ENCODE data around the gene ADCY6. TPM values are rescaled to one million over a fixed set of nuclear protein-coding genes. Genes with fewer than 3 reads are reported as not detected.

Gene ADCY6
- under 1 TPM; 0.13 to 0.25 TPM for total RNA-seq

DNA sequence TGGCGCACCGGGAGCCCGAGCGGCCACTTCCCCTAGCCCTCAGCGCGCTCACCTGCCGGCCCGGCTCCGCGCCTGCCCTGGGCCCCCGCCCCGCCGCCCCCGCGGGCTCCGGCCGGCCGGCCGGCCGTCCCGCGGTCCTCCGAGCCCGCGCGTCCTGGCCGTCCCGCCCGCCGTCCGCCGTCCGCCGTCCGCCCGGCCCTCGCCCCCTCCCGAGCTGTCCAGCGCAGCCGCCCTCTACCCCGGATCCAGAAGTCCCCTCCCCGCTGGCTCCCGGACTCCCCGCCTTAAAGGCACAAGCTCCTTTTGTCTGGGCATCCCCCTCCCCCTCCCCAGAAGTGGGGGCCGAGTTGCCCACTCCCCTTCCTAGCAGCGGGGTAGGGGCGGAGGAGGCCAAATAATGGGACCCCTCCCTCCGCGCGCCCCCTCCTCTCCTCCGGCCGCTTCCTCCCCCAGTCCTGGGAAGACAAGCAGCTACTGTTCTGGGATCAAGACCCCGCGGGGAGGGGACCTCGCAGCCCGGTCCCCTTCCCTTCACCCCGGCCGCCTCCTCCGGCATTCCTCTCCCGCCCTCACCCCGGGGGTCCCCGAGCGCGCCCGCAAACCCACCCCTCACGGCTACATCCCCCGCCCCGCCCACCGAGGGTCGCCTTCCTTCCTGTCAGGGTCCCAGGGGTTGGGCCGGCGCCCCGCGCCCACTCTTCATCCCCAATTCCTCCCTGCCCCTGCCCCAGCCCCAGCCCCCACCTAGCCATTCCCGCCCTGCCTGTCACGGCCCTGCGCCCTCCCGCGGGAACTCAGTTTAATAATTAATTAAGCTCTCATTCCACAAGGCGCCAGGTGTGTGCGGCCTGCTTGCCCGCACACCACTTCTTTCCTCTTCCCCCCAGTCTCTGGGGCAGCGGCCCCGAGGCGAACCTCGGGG is at the start of gene ADCY6:
ADCY6 (minus strand) TSS at position 236 of the 922 bp plus-strand sequence. CDS start 5,655 bp downstream, outside the sequence.
- CTCF ChIA-PET, result interaction anchor here (1.2 to 1.7 kb wide), 4 partner anchors 10 to 36 kb away, joined by 3 to 9 read pairs (median 4); no protein-coding TSS in a partner anchor
- POLR2A ChIA-PET, result interaction anchor here (0.6 kb wide), 1 partner anchor 27 kb away, joined by 14 read pairs; no protein-coding TSS in a partner anchor

- CTCF ChIA-PET, result no interaction called here
- POLR2A ChIA-PET, result no interaction called here
These were observed 49.2 kb upstream of the ADCY6 start for GRCh38 chr12:48838048-48838447.

DNA sequence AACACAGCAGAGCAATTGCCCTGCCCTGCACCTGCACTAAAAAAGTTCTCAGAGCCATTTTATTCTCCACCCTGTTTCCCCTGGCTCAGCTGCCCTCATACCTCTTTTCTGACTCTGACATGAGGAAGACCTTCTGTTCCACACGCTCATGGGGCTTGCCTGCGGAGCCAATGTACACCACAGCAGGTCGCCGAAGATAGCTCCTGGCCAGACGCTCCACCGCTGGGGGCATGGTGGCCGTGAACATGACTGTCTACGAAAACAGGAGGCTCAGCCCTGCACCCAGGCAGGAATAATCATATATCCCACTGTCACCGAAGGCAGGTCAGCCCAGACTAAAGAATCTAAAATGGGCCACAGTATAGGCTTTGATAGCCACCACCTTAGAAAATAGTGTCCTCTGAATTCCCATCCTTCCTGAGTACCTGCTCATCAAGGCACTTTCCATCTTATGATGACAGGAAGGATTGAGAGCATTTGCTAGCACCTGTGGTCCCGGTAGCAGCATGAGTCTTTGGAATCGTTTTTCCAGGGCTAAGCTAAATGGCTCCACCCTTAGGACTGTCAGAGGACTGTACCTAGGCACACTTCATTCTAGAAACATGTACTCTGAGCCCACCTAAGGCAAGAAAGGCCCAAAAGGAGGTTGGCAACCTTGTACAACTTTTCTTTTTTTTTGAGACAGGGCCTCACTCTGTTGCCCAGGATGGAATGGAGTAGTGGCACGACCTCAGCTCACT is 43.6 kb upstream of the ADCY6 start:
- ChIA-PET CTCF (no interaction called here), POLR2A (no interaction called here)

GRCh38 chr12:48831257-48831656 is 42.4 kb upstream of the ADCY6 start:
- POLR2A ChIA-PET, result interaction anchor here (0.6 kb wide), 1 partner anchor 94 kb away, joined by 6 read pairs; no protein-coding TSS in a partner anchor
- CTCF ChIA-PET, result interaction anchor here (0.6 kb wide), 1 partner anchor 96 kb away, joined by 5 read pairs; no protein-coding TSS in a partner anchor

DNA sequence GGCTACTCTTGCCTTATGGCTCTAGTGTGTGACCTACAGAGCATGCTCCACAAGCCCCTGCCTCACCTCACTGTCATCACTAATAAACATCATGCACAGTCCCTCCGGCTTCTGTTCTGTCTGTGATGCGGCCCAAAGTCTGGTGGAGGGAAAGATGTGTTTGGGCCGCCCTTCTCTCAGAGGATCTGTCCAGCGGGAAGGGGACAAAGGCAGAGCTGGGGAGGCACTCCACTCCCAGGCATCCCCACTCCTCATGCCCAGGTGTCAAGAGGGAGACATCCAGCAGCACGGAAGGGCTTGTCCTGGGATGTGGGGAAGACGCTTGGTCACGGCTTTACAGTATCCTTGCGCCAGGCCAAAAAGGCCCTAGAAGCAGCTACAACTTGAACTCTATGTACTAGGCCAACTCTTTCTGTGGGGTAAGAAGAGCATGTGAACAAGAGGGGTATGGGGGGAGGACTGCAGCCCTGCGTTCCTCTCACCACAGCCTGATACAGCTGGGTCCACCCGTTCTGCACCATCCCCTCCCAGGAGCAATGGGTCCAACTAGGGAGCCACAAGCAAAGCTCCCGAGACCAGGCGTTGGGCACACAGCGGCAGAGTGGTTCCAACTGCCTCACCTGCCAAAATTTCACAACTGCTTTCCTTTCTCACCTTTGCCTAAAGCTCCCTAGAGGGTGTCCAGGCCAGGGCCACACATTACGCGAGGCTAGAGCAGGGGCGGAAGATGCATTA is 40.1 kb upstream of the ADCY6 start:
- ChIA-PET CTCF (interaction anchor here (1.2 kb wide), 1 partner anchor 13 kb away, joined by 3 read pairs; no protein-coding TSS in a partner anchor), POLR2A (no interaction called here)

- ChIA-PET POLR2A (no interaction called here), CTCF (interaction anchor here (1.2 kb wide), 1 partner anchor 12 kb away, joined by 3 read pairs; no protein-coding TSS in a partner anchor)
These were observed 39.4 kb upstream of the ADCY6 start for GRCh38 chr12:48828293-48828692.

DNA sequence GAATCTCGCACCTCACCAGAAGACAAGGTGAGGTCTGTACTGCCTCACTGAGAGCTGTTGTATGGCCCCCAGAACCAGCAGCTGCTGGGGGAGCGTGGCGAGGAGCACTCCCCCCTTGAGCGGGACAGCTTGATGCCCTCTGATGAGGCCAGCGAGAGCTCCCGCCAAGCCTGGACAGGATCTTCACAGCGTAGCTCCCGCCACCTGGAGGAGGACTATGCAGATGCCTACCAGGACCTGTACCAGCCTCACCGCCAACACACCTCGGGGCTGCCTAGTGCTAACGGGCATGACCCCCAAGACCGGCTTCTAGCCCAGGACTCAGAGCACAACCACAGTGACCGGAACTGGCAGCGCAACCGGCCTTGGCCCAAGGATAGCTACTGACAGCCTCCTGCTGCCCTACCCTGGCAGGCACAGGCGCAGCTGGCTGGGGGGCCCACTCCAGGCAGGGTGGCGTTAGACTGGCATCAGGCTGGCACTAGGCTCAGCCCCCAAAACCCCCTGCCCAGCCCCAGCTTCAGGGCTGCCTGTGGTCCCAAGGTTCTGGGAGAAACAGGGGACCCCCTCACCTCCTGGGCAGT is 38.7 kb upstream of the ADCY6 start:
- ChIA-PET POLR2A (interaction anchor here (0.6 kb wide), 1 partner anchor 212 kb away, joined by 3 read pairs; no protein-coding TSS in a partner anchor), CTCF (interaction anchor here (2.1 kb wide), 1 partner anchor 13 kb away, joined by 13 read pairs; no protein-coding TSS in a partner anchor)

DNA sequence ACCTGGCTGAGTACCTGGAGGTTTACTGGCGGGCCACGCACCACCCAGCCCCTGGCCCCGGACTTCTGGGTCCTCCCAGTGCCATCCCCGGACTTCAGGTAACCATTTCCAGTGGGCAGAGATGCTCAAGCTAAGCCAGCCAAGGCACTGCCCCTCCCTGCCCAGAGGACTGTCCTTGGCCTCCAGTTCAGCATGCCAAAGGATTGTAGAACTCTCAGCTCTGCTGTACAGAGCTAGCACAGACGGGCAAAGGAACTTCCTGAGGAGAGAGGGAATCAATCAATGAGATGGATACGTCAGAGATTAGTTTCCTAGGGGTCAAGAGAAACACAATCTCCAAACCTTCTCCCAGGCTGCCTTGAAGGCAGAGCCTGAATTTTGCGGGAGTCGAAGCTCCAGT is 38.1 kb upstream of the ADCY6 start:
- ChIA-PET POLR2A (interaction anchor here (0.6 kb wide), 1 partner anchor 25 kb away, joined by 4 read pairs; the partner anchor contains the start of gene DDX23), CTCF (interaction anchor here (2.1 kb wide), 1 partner anchor 12 kb away, joined by 13 read pairs; no protein-coding TSS in a partner anchor)

GRCh38 chr12:48826209-48826855 is 37.4 kb upstream of the ADCY6 start:
- POLR2A ChIA-PET, result interaction anchor here (0.6 kb wide), 1 partner anchor 26 kb away, joined by 4 read pairs; the partner anchor contains the start of gene DDX23
- CTCF ChIA-PET, result interaction anchor here (0.6 to 2.1 kb wide), 2 partner anchors 11 to 66 kb away, joined by 4 to 13 read pairs; no protein-coding TSS in a partner anchor

DNA sequence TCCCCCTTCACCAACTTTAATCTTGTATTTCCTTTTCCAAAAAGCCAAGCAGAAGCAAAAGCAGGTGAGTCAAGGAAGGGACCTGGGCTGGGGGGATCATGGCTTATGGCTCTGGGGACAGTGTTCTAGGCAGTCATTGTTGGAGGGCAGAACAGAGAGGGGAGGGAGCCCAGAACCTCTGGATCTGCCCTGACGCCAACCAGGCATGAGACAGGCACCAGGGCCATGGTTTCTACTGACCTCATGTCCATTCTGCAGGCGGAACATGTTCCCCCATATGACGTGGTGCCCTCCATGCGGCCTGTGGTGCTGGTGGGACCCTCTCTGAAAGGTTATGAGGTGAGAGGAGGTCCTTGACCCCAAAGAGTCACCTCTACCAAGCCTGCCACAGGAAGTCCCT is 36.0 kb upstream of the ADCY6 start:
- ChIA-PET POLR2A (no interaction called here), CTCF (no interaction called here)

DNA sequence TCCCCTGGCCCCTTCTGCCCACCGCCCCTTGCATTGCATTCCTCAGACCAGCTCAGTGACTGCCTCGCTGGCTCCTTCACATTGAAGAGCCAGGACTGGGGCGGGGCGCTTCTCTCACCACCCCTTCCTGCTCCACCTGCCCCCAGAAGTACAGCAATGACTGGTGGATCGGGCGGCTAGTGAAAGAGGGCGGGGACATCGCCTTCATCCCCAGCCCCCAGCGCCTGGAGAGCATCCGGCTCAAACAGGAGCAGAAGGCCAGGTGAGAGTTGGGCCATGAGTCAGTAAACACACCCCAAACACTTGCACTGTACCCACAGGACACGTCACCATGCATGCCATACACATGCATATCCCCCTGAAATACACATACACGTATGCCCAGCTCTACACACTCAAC is 35.2 kb upstream of the ADCY6 start:
- ChIA-PET POLR2A (no interaction called here), CTCF (interaction anchor here (1.2 to 2.4 kb wide), 2 partner anchors 10 to 71 kb away, joined by 3 to 12 read pairs; no protein-coding TSS in a partner anchor)

DNA sequence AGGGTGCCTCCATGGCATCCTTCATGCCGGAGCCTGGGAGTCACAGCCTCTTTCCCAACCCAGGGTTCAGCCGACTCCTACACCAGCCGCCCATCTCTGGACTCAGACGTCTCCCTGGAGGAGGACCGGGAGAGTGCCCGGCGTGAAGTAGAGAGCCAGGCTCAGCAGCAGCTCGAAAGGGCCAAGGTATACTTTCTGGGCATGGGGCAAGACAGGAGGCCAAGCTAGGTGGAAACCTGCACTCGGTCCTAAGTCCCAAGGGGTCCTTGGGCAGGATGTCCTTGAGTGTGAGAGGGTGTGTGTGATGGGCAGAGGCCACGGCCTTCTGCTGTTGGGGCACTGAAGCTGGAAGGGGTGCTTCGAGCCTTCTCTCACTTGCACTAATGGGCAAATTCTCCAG is 34.4 kb upstream of the ADCY6 start:
- CTCF ChIA-PET, result interaction anchor here (1.2 to 2.4 kb wide), 2 partner anchors 9 to 70 kb away, joined by 3 to 12 read pairs; no protein-coding TSS in a partner anchor
- POLR2A ChIA-PET, result no interaction called here

DNA sequence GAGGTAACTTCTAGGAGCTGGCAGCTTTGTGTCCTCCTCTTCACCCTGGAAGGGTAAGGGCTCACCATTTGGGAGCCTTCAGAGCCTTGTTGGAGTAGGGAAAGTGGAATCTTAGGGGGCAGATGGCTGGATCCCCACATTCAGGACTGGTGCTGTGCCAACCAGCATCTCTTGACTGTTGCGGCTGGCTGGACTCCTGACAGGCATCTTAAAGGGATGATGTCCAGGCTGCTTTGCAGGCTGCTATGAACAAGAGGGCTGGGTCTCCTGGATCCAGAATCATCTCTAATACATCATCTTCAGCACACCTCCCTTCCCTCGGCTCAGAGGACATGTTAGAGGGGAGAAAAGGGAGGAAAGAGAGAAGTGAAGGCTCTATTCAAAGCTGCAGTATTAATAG is 33.8 kb upstream of the ADCY6 start:
- POLR2A ChIA-PET, result interaction anchor here (0.6 kb wide), 1 partner anchor 127 kb away, joined by 6 read pairs; no protein-coding TSS in a partner anchor
- CTCF ChIA-PET, result interaction anchor here (1.2 to 2.4 kb wide), 2 partner anchors 8 to 70 kb away, joined by 3 to 12 read pairs; no protein-coding TSS in a partner anchor

DNA sequence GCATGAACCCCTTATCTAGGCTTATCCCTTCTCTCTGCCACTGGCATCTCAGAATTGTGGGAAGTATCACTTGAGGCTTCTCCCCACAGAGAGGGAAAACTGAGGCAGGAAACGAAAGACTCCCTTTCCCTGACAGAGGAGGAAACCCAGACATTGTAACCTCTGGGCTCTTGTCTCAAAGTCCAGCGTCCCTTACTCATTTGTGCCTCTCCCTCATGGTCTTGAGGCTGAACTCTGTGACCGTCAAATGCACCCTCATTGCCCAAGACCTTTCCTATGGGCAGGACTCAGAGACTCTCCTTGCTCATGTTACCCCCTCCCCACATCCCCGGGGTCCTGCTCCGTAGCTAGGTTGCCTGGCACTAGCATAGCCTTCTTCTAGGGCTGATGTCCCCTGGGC is 33.2 kb upstream of the ADCY6 start:
- ChIA-PET CTCF (interaction anchor here (2.4 kb wide), 1 partner anchor 8 kb away, joined by 12 read pairs; no protein-coding TSS in a partner anchor), POLR2A (no interaction called here)

DNA sequence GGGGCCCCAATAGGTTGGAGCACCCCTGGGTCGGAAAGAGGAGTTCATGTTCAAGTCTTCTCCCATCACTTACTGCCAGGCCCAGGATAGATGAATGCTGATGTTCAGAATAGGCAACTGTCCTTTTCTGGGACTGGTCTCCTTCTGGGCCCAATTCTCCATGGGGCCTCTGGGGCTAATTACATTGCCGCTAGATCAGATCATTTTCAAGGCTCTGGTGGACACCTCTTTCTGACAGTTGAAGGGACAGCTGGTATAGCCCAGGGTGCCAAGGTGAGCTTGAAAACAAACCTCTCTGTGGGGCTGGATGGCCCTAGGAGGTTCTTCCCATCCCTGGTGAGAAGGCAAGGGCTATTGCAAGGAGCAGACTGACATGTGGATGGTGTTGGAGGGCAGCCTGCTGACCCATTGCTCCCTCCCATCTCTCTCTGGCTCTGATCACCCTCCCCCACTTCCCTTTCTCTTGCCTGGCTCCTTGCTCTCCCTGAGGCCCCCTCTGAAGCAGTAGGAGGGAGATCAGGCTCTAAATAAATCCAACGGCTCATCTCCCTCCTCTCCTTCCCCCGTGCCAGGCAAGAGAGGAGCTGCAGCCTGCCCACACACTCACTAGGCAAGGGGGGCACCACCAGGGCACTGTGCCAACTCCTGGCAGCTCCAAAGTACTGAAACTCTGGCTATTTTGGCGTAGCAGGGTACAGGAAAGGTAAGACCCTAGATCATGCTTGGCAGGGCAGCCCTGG is 31.3 kb upstream of the ADCY6 start:
- CTCF ChIA-PET, result interaction anchor here (1.4 kb wide), 1 partner anchor 177 kb away, joined by 3 read pairs; no protein-coding TSS in a partner anchor
- POLR2A ChIA-PET, result no interaction called here

DNA sequence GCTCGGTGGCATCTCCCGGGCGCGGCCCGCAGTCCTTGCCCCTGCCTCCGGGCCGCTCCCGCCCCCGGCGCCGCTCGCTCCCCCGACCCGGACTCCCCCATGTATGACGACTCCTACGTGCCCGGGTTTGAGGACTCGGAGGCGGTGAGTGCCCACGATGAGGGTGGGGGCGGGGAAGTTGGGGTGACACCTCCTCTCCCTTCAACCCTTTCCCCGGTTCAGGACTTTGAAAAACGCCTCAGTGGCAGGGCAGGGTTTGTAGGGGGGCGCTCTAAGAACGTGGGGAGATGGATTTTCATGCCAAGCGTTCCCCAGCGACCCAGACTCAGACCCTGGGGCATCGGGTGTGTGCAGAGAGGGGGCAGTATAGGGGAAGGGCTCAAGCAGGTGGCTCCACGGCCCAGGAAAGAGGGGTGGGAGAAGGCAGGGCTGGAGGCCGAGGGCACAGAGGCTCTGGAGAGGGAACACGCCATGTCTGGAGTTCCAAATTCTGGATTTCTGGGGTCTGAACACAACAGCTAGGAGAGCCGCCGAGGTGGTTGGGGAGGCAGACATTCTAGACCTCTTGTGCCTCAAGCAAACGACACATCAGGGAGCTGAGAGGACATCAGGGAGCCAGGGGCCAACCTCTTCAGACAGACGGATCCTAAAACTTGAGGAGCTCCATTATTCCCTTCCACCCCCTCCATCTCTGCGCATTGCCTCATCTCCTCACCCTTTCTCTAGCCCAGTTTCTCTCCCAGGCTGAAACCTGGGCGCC is 30.1 kb upstream of the ADCY6 start:
- ChIA-PET CTCF (interaction anchor here (1.4 kb wide), 1 partner anchor 178 kb away, joined by 3 read pairs; no protein-coding TSS in a partner anchor), POLR2A (no interaction called here)
